ENCODE measurements around the gene SUB1.
"Not testable (repeated sequence)": the region's sequence is repeated elsewhere in the genome, so short reads cannot be mapped to it uniquely, and the experiment has no call there.

The SUB1 gene

GRCh38 chr5:32566319-32567111 is 18.8 kb upstream of the SUB1 start:
- TF ChIP-seq EZH2 (IDR thresholded peaks at IDR 0.05; ENCODE audit: borderline replicate concordance, low read length) = no peak
- Histone ChIP-seq H3K36me3 (ENCODE audit: insufficient read depth, low read length) (no peaks in the 10 kb centered on the region), H3K9me2 (ENCODE audit: low read depth, low read length) (no peaks in the 10 kb centered on the region), H3K4me1 (ENCODE audit: insufficient read depth, low read length, severe bottlenecking) (no peaks in the 10 kb centered on the region), H3F3A (ENCODE audit: insufficient read depth, low read length) (no peaks in the 10 kb centered on the region), H3K27ac (ENCODE audit: low read depth, low read length, poor library complexity, severe bottlenecking) (no peak overlapping the region), H4K20me1 (ENCODE audit: insufficient read depth, low read length) (no peaks in the 10 kb centered on the region), H3K4me3 (ENCODE audit: low read depth, low read length, poor library complexity, severe bottlenecking) (no peak overlapping the region), H3K27me3 (ENCODE audit: insufficient read depth, low read length) (no peaks in the 10 kb centered on the region; the same call in 1 of the 2 replicates), H3K9me3 (ENCODE audit: low read length) (no peaks in the 10 kb centered on the region), H2AFZ (ENCODE audit: low read length) (no peak overlapping the region), H3K79me2 (ENCODE audit: insufficient read depth, low read length) (no peaks in the 10 kb centered on the region), H3K9ac (ENCODE audit: low read length) (no peak overlapping the region), H3K4me2 (ENCODE audit: low read length) (no peak overlapping the region)

GRCh38 chr5:32571128-32571527 is 14.2 kb upstream of the SUB1 start:
- H3K27me3 ChIP-seq (ENCODE audit: insufficient read depth, low read length) = no peaks in the 10 kb centered on the region; the same call in 1 of the 2 replicates
- H4K20me1 ChIP-seq (ENCODE audit: insufficient read depth, low read length) = no peaks in the 10 kb centered on the region
- H2AFZ ChIP-seq (ENCODE audit: low read length) = no peak overlapping the region
- H3K9me3 ChIP-seq (ENCODE audit: low read length) = no peaks in the 10 kb centered on the region
- no peaks in the 10 kb centered on the region for H3K79me2 ChIP-seq (ENCODE audit: insufficient read depth, low read length)
- no peak overlapping the region for H3K9ac ChIP-seq (ENCODE audit: low read length)
- H3K9me2 ChIP-seq (ENCODE audit: low read depth, low read length) = no peaks in the 10 kb centered on the region
- TF ChIP-seq EZH2 (IDR thresholded peaks at IDR 0.05; ENCODE audit: borderline replicate concordance, low read length) (no peak), CTCF (IDR thresholded peaks at IDR 0.05; ENCODE audit: low read length) (no peak)
- H3F3A ChIP-seq (ENCODE audit: insufficient read depth, low read length) = no peaks in the 10 kb centered on the region
- H3K4me3 ChIP-seq (ENCODE audit: low read depth, low read length, poor library complexity, severe bottlenecking) = no peak overlapping the region
- no peaks in the 10 kb centered on the region for H3K36me3 ChIP-seq (ENCODE audit: insufficient read depth, low read length)
- H3K4me1 ChIP-seq (ENCODE audit: insufficient read depth, low read length, severe bottlenecking) = no peaks in the 10 kb centered on the region
- no peak overlapping the region for H3K4me2 ChIP-seq (ENCODE audit: low read length)
- H3K27ac ChIP-seq (ENCODE audit: low read depth, low read length, poor library complexity, severe bottlenecking) = no peak overlapping the region

- no peak overlapping the region for H2AFZ ChIP-seq (ENCODE audit: low read length)
- H3K9me3 ChIP-seq (ENCODE audit: low read length) = no peaks in the 10 kb centered on the region
- H3F3A ChIP-seq (ENCODE audit: insufficient read depth, low read length) = no peaks in the 10 kb centered on the region
- H3K4me2 ChIP-seq (ENCODE audit: low read length) = no peak overlapping the region
- H3K27ac ChIP-seq (ENCODE audit: low read depth, low read length, poor library complexity, severe bottlenecking) = no peak overlapping the region
- H3K79me2 ChIP-seq (ENCODE audit: insufficient read depth, low read length) = no peaks in the 10 kb centered on the region
- H3K36me3 ChIP-seq (ENCODE audit: insufficient read depth, low read length) = no peaks in the 10 kb centered on the region
- no peaks in the 10 kb centered on the region for H3K9me2 ChIP-seq (ENCODE audit: low read depth, low read length)
- no peaks in the 10 kb centered on the region for H3K4me1 ChIP-seq (ENCODE audit: insufficient read depth, low read length, severe bottlenecking)
- H3K27me3 ChIP-seq (ENCODE audit: insufficient read depth, low read length) = no peaks in the 10 kb centered on the region
- no peak for TF ChIP-seq EZH2 (IDR thresholded peaks at IDR 0.05; ENCODE audit: borderline replicate concordance, low read length)
- no peak overlapping the region for H3K9ac ChIP-seq (ENCODE audit: low read length)
- no peak overlapping the region for H3K4me3 ChIP-seq (ENCODE audit: low read depth, low read length, poor library complexity, severe bottlenecking)
- no peaks in the 10 kb centered on the region for H4K20me1 ChIP-seq (ENCODE audit: insufficient read depth, low read length)
Observed at GRCh38 chr5:32572778-32573480, 12.4 kb upstream of the SUB1 start.

GRCh38 chr5:32573481-32573854 is 11.9 kb upstream of the SUB1 start:
- H3K36me3 ChIP-seq (ENCODE audit: insufficient read depth, low read length); H4K20me1 ChIP-seq (ENCODE audit: insufficient read depth, low read length); H3F3A ChIP-seq (ENCODE audit: insufficient read depth, low read length); H3K79me2 ChIP-seq (ENCODE audit: insufficient read depth, low read length); H3K4me3 ChIP-seq (ENCODE audit: low read depth, low read length, poor library complexity, severe bottlenecking); H3K27me3 ChIP-seq (ENCODE audit: insufficient read depth, low read length); H3K9ac ChIP-seq (ENCODE audit: low read length); H3K27ac ChIP-seq (ENCODE audit: low read depth, low read length, poor library complexity, severe bottlenecking); H3K9me3 ChIP-seq (ENCODE audit: low read length); H3K4me1 ChIP-seq (ENCODE audit: insufficient read depth, low read length, severe bottlenecking); H3K4me2 ChIP-seq (ENCODE audit: low read length); H3K9me2 ChIP-seq (ENCODE audit: low read depth, low read length); H2AFZ ChIP-seq (ENCODE audit: low read length): not testable (repeated sequence)

Data from OCI-LY1 (cell line).